Left ventricle myocardium inferior (tissue), 1 donor: ENCODE measurements around the gene ANO10. TPM values are rescaled to one million over a fixed set of nuclear protein-coding genes. Genes with fewer than 3 reads are reported as not detected.
A peak's percentile ranks its signal among the peaks of the same experiment; 100 is the strongest.

Source experiments
- DNase-seq: peaks from one replicate; pipeline ENCODE4 v3.0.0-alpha.2; 2020
- H3K27ac ChIP-seq: fragments of 200-600 bp; replicated peaks from 2 replicates; pipeline ENCODE4 v1.8.0; 2021
- H3K27me3 ChIP-seq: fragments of 200-600 bp; 2 replicates; pipeline ENCODE4 v1.8.0; 2021; ENCODE audit warnings: low read depth
- H3K36me3 ChIP-seq: fragments of 200-600 bp; 2 replicates; pipeline ENCODE4 v1.8.0; 2021
- H3K4me1 ChIP-seq: fragments of 200-600 bp; 2 replicates; pipeline ENCODE4 v1.8.0; 2021
- H3K4me3 ChIP-seq: fragments of 200-600 bp; 2 replicates; pipeline ENCODE4 v1.8.0; 2021; ENCODE audit warnings: mild to moderate bottlenecking, moderate library complexity
- H3K9me3 ChIP-seq: fragments of 200-600 bp; replicated peaks from 2 replicates; pipeline ENCODE4 v1.8.0; 2021
- CTCF ChIP-seq: fragments of 200-600 bp; IDR thresholded peaks from 2 replicates; pipeline ENCODE4 v1.8.0; 2021; ENCODE audit warnings: antibody characterized with exemption, mild to moderate bottlenecking, borderline replicate concordance
- intact Hi-C: fragments of 100-400 bp; cut with micrococcal nuclease; formaldehyde crosslinking; loops from one replicate; pipeline ENCODE4 v1.11.0; 2022
- total RNA-seq: library from RNA; stranded (reverse); fragmentation: NEBNext Ultra II Directional; extraction: Animal tissue kit (Norgen Biotek cat#: 25700); gene quantifications from one replicate; pipeline ENCODE4 v1.2.1, GENCODE V29; 2021
- donor health status: DM: no; HTN: yes; CAD: no; lungs with severe emphysema.

Gene ANO10
- total RNA-seq, 1 donor from 2014 or later, result 12.6 TPM

GRCh38 chr3:43400167-43400566, 221.6 kb downstream of the ANO10 start:
- Histone ChIP-seq H3K36me3 (no peaks in the 10 kb centered on the region), H3K4me3 (no peak overlapping the region), H3K9me3 (no peaks in the 10 kb centered on the region), H3K27ac (no peak overlapping the region), H3K4me1 (peaks cover 33% of the 10 kb centered on the region), H3K27me3 (no peaks in the 10 kb centered on the region)
- TF ChIP-seq CTCF, result no peak
- no peak for DNase-seq
- intact Hi-C loops, result no loop called here

DNA sequence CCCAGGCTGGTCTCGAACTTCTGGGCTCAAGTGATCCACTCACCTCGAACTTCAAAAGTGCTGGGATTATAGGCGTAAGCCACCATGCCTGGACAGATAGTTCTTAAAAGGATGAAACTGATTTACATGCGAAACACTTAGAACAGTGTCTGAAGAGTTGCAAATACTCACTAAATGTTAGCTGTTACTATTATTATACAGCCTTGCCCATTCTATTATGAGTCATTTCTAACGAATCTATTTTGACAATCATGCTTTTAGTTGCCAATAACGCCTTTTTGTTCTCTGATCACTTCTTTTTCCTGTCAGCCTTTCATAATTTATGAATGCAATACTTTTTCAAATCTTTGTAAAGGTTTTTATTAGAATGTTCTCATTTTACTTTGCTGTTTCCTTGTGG, 222.8 kb downstream of the ANO10 start:
- Histone ChIP-seq H3K9me3 (no peaks in the 10 kb centered on the region), H3K27ac (no peak overlapping the region), H3K4me1 (peaks cover 43% of the 10 kb centered on the region), H3K4me3 (no peak overlapping the region), H3K27me3 (no peaks in the 10 kb centered on the region), H3K36me3 (no peaks in the 10 kb centered on the region)
- DNase-seq, result no peak
- TF ChIP-seq CTCF, result no peak
- intact Hi-C loops, result loop anchor here (10.0 kb wide), 1 partner anchor 96 kb away; no protein-coding TSS in a partner anchor

GRCh38 chr3:43394041-43394554, 227.7 kb downstream of the ANO10 start:
- DNase-seq, result peak; percentile 80
- H3K36me3 ChIP-seq, result no peaks in the 10 kb centered on the region
- intact Hi-C loops, result loop anchor here (10.0 kb wide), 1 partner anchor 101 kb away; no protein-coding TSS in a partner anchor
- H3K4me1 ChIP-seq, result peaks cover 49% of the 10 kb centered on the region
- no peak for TF ChIP-seq CTCF
- no peak overlapping the region for H3K4me3 ChIP-seq
- H3K27ac ChIP-seq, result peak overlapping the region; percentile 74
- H3K9me3 ChIP-seq, result no peaks in the 10 kb centered on the region
- no peaks in the 10 kb centered on the region for H3K27me3 ChIP-seq

- no peaks in the 10 kb centered on the region for H3K36me3 ChIP-seq
- no peaks in the 10 kb centered on the region for H3K27me3 ChIP-seq
- H3K4me1 ChIP-seq, result peaks cover 54% of the 10 kb centered on the region
- H3K9me3 ChIP-seq, result no peaks in the 10 kb centered on the region
- TF ChIP-seq CTCF, result no peak
- peak overlapping the region; percentile 85 for H3K27ac ChIP-seq
- H3K4me3 ChIP-seq, result no peak overlapping the region
- no peak for DNase-seq
- intact Hi-C loops, result loop anchor here (10.0 kb wide), 1 partner anchor 103 kb away; no protein-coding TSS in a partner anchor
Observed at GRCh38 chr3:43391621-43392020, 230.2 kb downstream of the ANO10 start.

GRCh38 chr3:43390255-43390588, 231.6 kb downstream of the ANO10 start:
- peak overlapping the region; percentile 85 for H3K27ac ChIP-seq
- TF ChIP-seq CTCF, result no peak
- no peak overlapping the region for H3K4me3 ChIP-seq
- no peaks in the 10 kb centered on the region for H3K36me3 ChIP-seq
- DNase-seq, result no peak
- intact Hi-C loops, result loop anchor here (10.0 kb wide), 1 partner anchor 105 kb away; no protein-coding TSS in a partner anchor
- peaks cover 54% of the 10 kb centered on the region for H3K4me1 ChIP-seq
- peaks cover 5% of the 10 kb centered on the region for H3K9me3 ChIP-seq
- H3K27me3 ChIP-seq, result no peaks in the 10 kb centered on the region
